Heart left ventricle (tissue), 13 donors: ENCODE data around the gene RBX1.

ENCODE experiments used
- CTCF ChIP-seq, 12 donors: fragments of 200-600 bp; sonication (generic) in 4 of 12; IDR thresholded peaks; one replicate each; pipeline versions ENCODE4 v1.5.0 to v1.8.0; 2018 to 2022; ENCODE audit warnings: antibody characterized with exemption in 12 of 12, mild to moderate bottlenecking in 5 of 12
- POLR2A ChIP-seq, 2 donors: fragments of 450-650 bp; IDR thresholded peaks; one replicate each; pipeline ENCODE4 v1.6.1; 2017; ENCODE audit warnings: antibody characterized with exemption in 2 of 2, mild to moderate bottlenecking in 2 of 2, moderate library complexity in 2 of 2
- donor health status: ischemic (EF 13 %, LVEDD 7.1; RV severe dilation, severe dysfunction).
- donor health status: DM: no; HTN: yes; CAD: no.
- donor health status: DM: no; HTN: no; CAD: no.
- donor health status: ischemic (EF 25% LVEDD 6.9; RV normal size, moderate dysfunction).
- donor health status: ischemic (EF 25% LVEDD 5.7; RV mildly dilated, moderate dysfunction).
- donor health status: ischemic (EF 35%, LVEDD 5.7; RV mildly dilated, moderate dysfunction).
- donor health status: nonischemic (EF 11% LVEDD 7.7; RV severe dilation, severe dysfunction).
- donor health status: DM: yes; HTN: yes; CAD: no.
- donor health status: PGD.
- donor health status: ischemic (EF 29% LVEDD 5.4; RV normal size, mild dysfunction).
- donor health status: nonischemic (EF 23%, LVEDD 6.1; RV moderate dilation, normal function).

DNA sequence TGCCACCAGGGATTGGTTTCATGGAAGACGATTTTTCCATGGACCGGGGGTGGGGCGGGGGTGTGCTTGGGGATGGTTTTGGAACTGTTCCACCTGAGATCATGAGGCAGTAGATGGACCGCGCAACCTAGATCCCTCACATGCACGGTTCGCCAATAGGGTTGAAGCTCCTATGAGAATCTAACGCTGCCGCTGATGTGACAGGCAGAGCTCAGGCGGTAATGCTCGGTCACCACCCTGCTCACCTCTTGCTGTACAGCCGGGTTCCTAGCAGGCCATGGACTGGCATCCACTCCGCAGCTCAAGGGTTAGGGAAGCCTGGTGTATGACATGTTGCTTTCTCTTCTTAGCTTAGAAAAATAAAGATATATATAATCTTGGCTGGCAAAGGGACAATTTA lies 22.0 kb downstream of the RBX1 start:
- TF ChIP-seq CTCF (IDR thresholded peaks at IDR 0.05) (no peak), POLR2A (IDR thresholded peaks at IDR 0.05) (no peak)
